Endothelial cell of umbilical vein (primary cell): Measurements from ENCODE around the gene CCDC184. TPM values are rescaled to one million over a fixed set of nuclear protein-coding genes. Genes with fewer than 3 reads are reported as not detected.

Experiments
- BruUV-seq: library from RNA; stranded (reverse); fragments of 400-500 nt; replicated peaks from 2 replicates; lab custom pipeline; 2021; lab: Mats Ljungman, UMichigan
- CTCF ChIA-PET: fragments of 300-600, 350-600 bp; sonication (Branson Sonifier 250); formaldehyde crosslinking; loops from one replicate; lab custom pipeline; 2021; ENCODE audit warnings: antibody characterized with exemption, inconsistent platforms; lab: Charles Lee
- POLR2A ChIA-PET: fragments of 300-600, 350-600 bp; sonication (Branson Sonifier 250); formaldehyde crosslinking; loops from one replicate; lab custom pipeline; 2021; ENCODE audit warnings: antibody characterized with exemption, inconsistent platforms; lab: Charles Lee
- DNase-seq: peaks from one replicate; pipeline ENCODE4 v3.0.0-alpha.2; 2011; ENCODE audit warnings: low read depth, low spot score
- FAIRE-seq: peaks from 2 replicates; lab custom pipeline; 2011; peaks lifted over from hg19 to GRCh38; lab: Jason Lieb, UNC
- H2AFZ ChIP-seq: 2 replicates; pipeline ENCODE4 v1.6.0; 2012; ENCODE audit warnings: low read depth, low read length, control low read depth, inconsistent platforms
- H3K27ac ChIP-seq: 2 replicates; pipeline ENCODE4 v1.5.1; 2011; ENCODE audit warnings: low read depth, mild to moderate bottlenecking, control low read depth, low read length, moderate library complexity; ENCODE audit not compliant: insufficient read depth
- H3K27me3 ChIP-seq, 2 experiments: 2 replicates each; pipeline versions ENCODE4 v1.6.0 to v1.6.1; 2011; ENCODE audit warnings: low read length in 2 of 2, mixed read lengths in 1 of 2; ENCODE audit not compliant: control insufficient read depth in 2 of 2, insufficient read depth in 2 of 2
- H3K36me3 ChIP-seq, 2 experiments: 2 replicates in 1 of 2; 3 replicates in 1 of 2; pipeline ENCODE4 v1.5.1; 2011; ENCODE audit warnings: low read length in 2 of 2, mild to moderate bottlenecking in 1 of 2, moderate library complexity in 1 of 2; ENCODE audit not compliant: control insufficient read depth in 2 of 2, insufficient read depth in 2 of 2; ENCODE audit errors: extremely low read depth in 1 of 2
- H3K4me1 ChIP-seq: 3 replicates; pipeline ENCODE4 v1.5.1; 2011; ENCODE audit warnings: mild to moderate bottlenecking, low read length; ENCODE audit not compliant: control insufficient read depth, insufficient read depth; ENCODE audit errors: extremely low read depth
- H3K4me2 ChIP-seq: 2 replicates; pipeline ENCODE4 v1.6.1; 2011; ENCODE audit warnings: low read length, control low read depth, mixed read lengths; ENCODE audit not compliant: insufficient read depth
- H3K4me3 ChIP-seq, 3 experiments: fragments of 200-600 bp in 1 of 3; sonication (generic), shearing (Covaris generic) in 1 of 3; replicated peaks in 1 of 3; 2 replicates each; pipeline ENCODE4 v1.5.1; 2011 to 2016; ENCODE audit warnings: control low read depth in 3 of 3, low read length in 3 of 3, mild to moderate bottlenecking in 2 of 3, inconsistent platforms in 1 of 3, low read depth in 1 of 3, moderate library complexity in 1 of 3; ENCODE audit not compliant: insufficient read depth in 1 of 3
- H3K79me2 ChIP-seq: 2 replicates; pipeline ENCODE4 v1.6.0; 2012; ENCODE audit warnings: low read length, inconsistent platforms; ENCODE audit not compliant: control insufficient read depth, insufficient read depth
- H3K9ac ChIP-seq: replicated peaks from 2 replicates; pipeline ENCODE3; 2011; ENCODE audit warnings: low read length, control low read depth; ENCODE audit not compliant: insufficient read depth; ENCODE audit errors: extremely low read depth
- H3K9me1 ChIP-seq: replicated peaks from 3 replicates; pipeline ENCODE4 v1.6.0; 2011; ENCODE audit warnings: mild to moderate bottlenecking, low read length; ENCODE audit not compliant: control insufficient read depth, insufficient read depth; ENCODE audit errors: extremely low read depth
- H3K9me3 ChIP-seq: replicated peaks from 2 replicates; pipeline ENCODE4 v1.5.1; 2012; ENCODE audit warnings: low read length, inconsistent platforms; ENCODE audit not compliant: control insufficient read depth, insufficient read depth
- H4K20me1 ChIP-seq: replicated peaks from 2 replicates; pipeline ENCODE3; 2011; ENCODE audit warnings: mild to moderate bottlenecking, low read length; ENCODE audit not compliant: control insufficient read depth, insufficient read depth; ENCODE audit errors: extremely low read depth
- EZH2 ChIP-seq: IDR thresholded peaks from 2 replicates; pipeline ENCODE4 v1.6.1; 2012; ENCODE audit warnings: borderline replicate concordance, low read depth, mild to moderate bottlenecking, moderate library complexity, low read length, inconsistent platforms; ENCODE audit not compliant: severe bottlenecking
- dilution Hi-C: fragments of 300-500 bp; cut with MboI; formaldehyde crosslinking; loops from one replicate; pipeline ENCODE4 v1.15.0; 2019; ENCODE audit warnings: low sequenced_read_pairs; ENCODE audit not compliant: extremely low pct_ligation_motif_present
- intact Hi-C: fragments of 100-400 bp; cut with micrococcal nuclease; formaldehyde crosslinking; loops from one replicate; pipeline ENCODE4 v1.10.0; 2022
- polyA plus RNA-seq, 4 experiments: library from polyadenylated mRNA; depleted of rRNA in 3 of 4; stranded (reverse) in 3 of 4; unstranded in 1 of 4; fragments of >200 nt; gene quantifications; 2 replicates each; pipeline versions ENCODE4 v1.2.1 to v1.2.3, GENCODE V29; 2011 to 2012; ENCODE audit warnings: missing spikeins in 1 of 4
- total RNA-seq: library from RNA; stranded (reverse); gene quantifications from 2 replicates; pipeline ENCODE4 v1.2.3, GENCODE V29; 2021
- TF ChIP-seq, protein P1 (sequence below), 2 donors: IDR thresholded peaks; 1 replicate in 1 of 2; 2 replicates in 1 of 2; pipeline ENCODE4 v1.5.1; 2011; ENCODE audit warnings: low read length in 2 of 2, mild to moderate bottlenecking in 2 of 2, moderate library complexity in 2 of 2, control low read depth in 1 of 2, inconsistent platforms in 1 of 2, low read depth in 1 of 2; ENCODE audit not compliant: insufficient read depth in 1 of 2; ENCODE audit errors: extremely low read depth in 1 of 2

The CCDC184 gene
- total and polyA plus RNA-seq, 2 donors (not counting 3 experiments of a cell fraction or from before 2014, with no cell fraction given), result 0.18 to 0.39 TPM

DNA sequence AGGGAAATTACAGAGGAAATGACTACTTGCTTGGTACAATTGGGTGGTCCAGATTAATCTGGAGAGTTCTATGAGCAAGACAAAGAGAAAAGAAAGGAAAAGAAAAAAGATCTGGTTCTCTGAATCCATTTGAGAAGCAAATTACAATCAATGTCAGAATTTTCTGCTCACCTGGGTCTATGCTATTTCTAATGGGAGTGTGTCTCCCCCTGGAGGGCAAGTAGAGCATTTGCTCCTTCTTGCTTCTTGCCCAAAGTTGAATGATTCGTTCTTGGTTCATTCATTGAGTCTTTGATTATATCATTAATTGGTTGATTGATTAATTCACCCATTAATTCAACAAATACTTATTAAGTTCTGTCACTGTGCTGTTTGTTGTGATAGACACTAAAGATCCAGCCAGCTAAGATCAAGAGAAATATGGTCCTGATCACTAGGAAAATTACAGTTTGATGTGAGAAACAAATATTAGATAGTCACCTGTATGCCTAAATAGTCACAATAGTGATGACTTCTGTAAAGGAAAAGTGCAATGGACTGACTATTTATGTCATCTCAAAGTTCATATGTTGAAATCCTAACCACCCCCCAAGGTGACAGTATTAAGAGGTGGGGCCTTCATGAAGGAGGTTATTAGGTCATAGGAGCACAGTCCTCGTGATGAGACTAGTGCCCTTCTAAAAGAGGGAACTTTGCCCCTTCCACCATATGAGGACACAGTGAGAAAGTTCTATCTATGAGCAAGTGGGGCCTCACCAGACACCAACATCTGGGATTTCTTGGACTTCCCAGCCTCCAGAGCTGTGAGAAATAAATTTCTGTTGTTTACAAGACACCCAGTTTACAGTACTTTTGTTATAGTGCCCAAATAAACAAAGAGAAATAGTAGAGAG, 18.1 kb upstream of the CCDC184 start:
- H3K9me1 ChIP-seq, result no peaks in the 10 kb centered on the region
- H3K4me2 ChIP-seq, result no peak overlapping the region
- no peak overlapping the region for H3K27ac ChIP-seq
- no peak overlapping the region for H3K9ac ChIP-seq
- TF ChIP-seq, protein P1, sequence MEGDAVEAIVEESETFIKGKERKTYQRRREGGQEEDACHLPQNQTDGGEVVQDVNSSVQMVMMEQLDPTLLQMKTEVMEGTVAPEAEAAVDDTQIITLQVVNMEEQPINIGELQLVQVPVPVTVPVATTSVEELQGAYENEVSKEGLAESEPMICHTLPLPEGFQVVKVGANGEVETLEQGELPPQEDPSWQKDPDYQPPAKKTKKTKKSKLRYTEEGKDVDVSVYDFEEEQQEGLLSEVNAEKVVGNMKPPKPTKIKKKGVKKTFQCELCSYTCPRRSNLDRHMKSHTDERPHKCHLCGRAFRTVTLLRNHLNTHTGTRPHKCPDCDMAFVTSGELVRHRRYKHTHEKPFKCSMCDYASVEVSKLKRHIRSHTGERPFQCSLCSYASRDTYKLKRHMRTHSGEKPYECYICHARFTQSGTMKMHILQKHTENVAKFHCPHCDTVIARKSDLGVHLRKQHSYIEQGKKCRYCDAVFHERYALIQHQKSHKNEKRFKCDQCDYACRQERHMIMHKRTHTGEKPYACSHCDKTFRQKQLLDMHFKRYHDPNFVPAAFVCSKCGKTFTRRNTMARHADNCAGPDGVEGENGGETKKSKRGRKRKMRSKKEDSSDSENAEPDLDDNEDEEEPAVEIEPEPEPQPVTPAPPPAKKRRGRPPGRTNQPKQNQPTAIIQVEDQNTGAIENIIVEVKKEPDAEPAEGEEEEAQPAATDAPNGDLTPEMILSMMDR (IDR thresholded peaks at IDR 0.05; ENCODE audit: extremely low read depth in 1 of 2, insufficient read depth in 1 of 2, low read depth in 1 of 2, low read length in 2 of 2), result peak; percentile 62 to 80
- no peak for TF ChIP-seq EZH2
- FAIRE-seq (peak; percentile 80), DNase-seq (peak; percentile 67)
- H3K79me2 ChIP-seq, result no peaks in the 10 kb centered on the region
- dilution Hi-C loops (no loop called here), intact Hi-C loops (loop anchor here (1.0 to 5.0 kb wide), 5 partner anchors 81 to 452 kb away; no protein-coding TSS in a partner anchor)
- no peaks in the 10 kb centered on the region for H3K9me3 ChIP-seq
- ChIA-PET POLR2A (no interaction called here), CTCF (interaction anchor here (0.7 to 2.7 kb wide), 14 partner anchors 8 to 327 kb away, joined by 3 to 16 read pairs (median 4); partner anchors contain the start of genes ASB8 and TMEM106C)
- H3K4me3 ChIP-seq, result no peak overlapping the region
- H3K36me3 ChIP-seq, result no peaks in the 10 kb centered on the region
- no peaks in the 10 kb centered on the region for H3K4me1 ChIP-seq
- H4K20me1 ChIP-seq, result no peaks in the 10 kb centered on the region
- BruUV-seq, result no TSS peak
- H3K27me3 ChIP-seq, result peaks cover 10 to 23% of the 10 kb centered on the region in 2 experiments
- no peak overlapping the region for H2AFZ ChIP-seq
